PC-9 (cell line): ENCODE results near the gene SAYSD1. TPM values are rescaled to one million over a fixed set of nuclear protein-coding genes. Genes with fewer than 3 reads are reported as not detected.

ENCODE experiments used
- BruUV-seq: library from RNA; stranded (reverse); fragments of 400-500 nt; replicated peaks from 2 replicates; lab custom pipeline; 2021; lab: Mats Ljungman, UMichigan
- CTCF ChIA-PET: fragments of 300-600 bp; sonication (Branson Sonifier 250); formaldehyde crosslinking; loops from one replicate; lab custom pipeline; 2022; ENCODE audit warnings: antibody characterized with exemption; lab: Charles Lee
- POLR2A ChIA-PET: fragments of 300-600 bp; sonication (Branson Sonifier 250); formaldehyde crosslinking; loops from one replicate; lab custom pipeline; 2022; ENCODE audit warnings: antibody characterized with exemption; ENCODE audit not compliant: unreplicated experiment; lab: Charles Lee
- DNase-seq, 2 experiments: peaks; one replicate each; pipeline versions ENCODE4 v3.0.0 to v3.0.0-alpha.2; 2015 to 2022; ENCODE audit warnings: mixed read lengths in 1 of 2
- H2AFZ ChIP-seq: fragments of 200-600 bp; sonication (generic); 2 replicates; pipeline ENCODE4 v1.8.1; 2017; ENCODE audit warnings: antibody characterized with exemption
- H3F3A ChIP-seq: fragments of 200-600 bp; sonication (generic); 2 replicates; pipeline ENCODE4 v1.8.1; 2017; ENCODE audit warnings: antibody characterized with exemption, mild to moderate bottlenecking, low read depth; ENCODE audit not compliant: insufficient read depth
- H3K27ac ChIP-seq: fragments of 200-600 bp; sonication (generic); 2 replicates; pipeline ENCODE4 v1.6.1; 2016; ENCODE audit warnings: mixed run types
- H3K27me3 ChIP-seq: fragments of 200-600 bp; sonication (generic); 2 replicates; pipeline ENCODE4 v1.6.1; 2016; ENCODE audit warnings: low read depth, mixed run types; ENCODE audit not compliant: insufficient read depth
- H3K36me3 ChIP-seq: fragments of 200-600 bp; sonication (generic); 2 replicates; pipeline ENCODE4 v1.6.1; 2016; ENCODE audit warnings: low read depth, mixed run types
- H3K4me1 ChIP-seq: fragments of 200-600 bp; sonication (generic); replicated peaks from 2 replicates; pipeline ENCODE4 v1.6.1; 2016; ENCODE audit warnings: mixed run types; ENCODE audit not compliant: insufficient read depth
- H3K4me2 ChIP-seq: fragments of 200-600 bp; sonication (generic); 2 replicates; pipeline ENCODE4 v1.6.1; 2017; ENCODE audit warnings: mixed run types
- H3K4me3 ChIP-seq: fragments of 200-600 bp; sonication (generic); 2 replicates; pipeline ENCODE4 v1.6.1; 2016; ENCODE audit warnings: mixed run types
- H3K79me2 ChIP-seq: fragments of 200-600 bp; sonication (generic); 2 replicates; pipeline ENCODE4 v1.6.1; 2017; ENCODE audit warnings: low read depth, mixed run types
- H3K9me2 ChIP-seq: fragments of 200-600 bp; sonication (generic); 2 replicates; pipeline ENCODE4 v1.8.1; 2017; ENCODE audit warnings: mild to moderate bottlenecking; ENCODE audit not compliant: insufficient read depth
- H3K9me3 ChIP-seq: fragments of 200-600 bp; sonication (generic); 2 replicates; pipeline ENCODE4 v1.8.1; 2016; ENCODE audit warnings: low read depth; ENCODE audit not compliant: insufficient read depth
- H4K20me1 ChIP-seq: fragments of 200-600 bp; sonication (generic); 2 replicates; pipeline ENCODE4 v1.8.1; 2017; ENCODE audit not compliant: insufficient read depth
- CTCF ChIP-seq: fragments of 200-600 bp; sonication (generic); conservative IDR thresholded peaks from 2 replicates; pipeline ENCODE4 v1.6.1; 2017; ENCODE audit warnings: mixed run types, antibody characterized with exemption, mild to moderate bottlenecking, moderate library complexity
- EZH2 ChIP-seq: fragments of 200-600 bp; sonication (generic); IDR thresholded peaks from 2 replicates; pipeline ENCODE4 v1.8.0; 2017; ENCODE audit warnings: antibody characterized with exemption, low read depth
- intact Hi-C: fragments of 100-400 bp; cut with micrococcal nuclease; formaldehyde crosslinking; loops from one replicate; pipeline ENCODE4 v1.10.0; 2022; ENCODE audit not compliant: unreplicated experiment
- total RNA-seq: library from RNA; stranded (reverse); gene quantifications from 2 replicates; pipeline ENCODE4 v1.2.3, GENCODE V29; 2021

Gene SAYSD1
- total RNA-seq, 1 experiment from 2014 or later, result 12.2 TPM

- DNase-seq, result no peak
- Histone ChIP-seq H3K4me3 (no peak overlapping the region), H2AFZ (no peak overlapping the region), H4K20me1 (no peaks in the 10 kb centered on the region), H3K36me3 (no peaks in the 10 kb centered on the region), H3K27me3 (no peaks in the 10 kb centered on the region), H3K4me1 (no peaks in the 10 kb centered on the region), H3K9me3 (no peaks in the 10 kb centered on the region), H3K27ac (no peak overlapping the region), H3K79me2 (no peaks in the 10 kb centered on the region), H3K4me2 (no peak overlapping the region), H3F3A (no peaks in the 10 kb centered on the region), H3K9me2 (no peaks in the 10 kb centered on the region)
- intact Hi-C loops, result no loop called here
- POLR2A ChIA-PET, result no interaction called here
- BruUV-seq, result no TSS peak
- CTCF ChIA-PET, result no interaction called here
- no peak for TF ChIP-seq EZH2
- TF ChIP-seq CTCF, result no peak
Measured at GRCh38 chr6:39107641-39108040, 7.3 kb downstream of the SAYSD1 start.

- DNase-seq, result no peak
- intact Hi-C loops, result no loop called here
- CTCF ChIA-PET, result no interaction called here
Measured at GRCh38 chr6:39107034-39107433, 8.0 kb downstream of the SAYSD1 start.

GRCh38 chr6:39104528-39104927 is 10.5 kb downstream of the SAYSD1 start:
- H3K9me3 ChIP-seq, result no peaks in the 10 kb centered on the region
- no peaks in the 10 kb centered on the region for H3K79me2 ChIP-seq
- no peaks in the 10 kb centered on the region for H3F3A ChIP-seq
- H3K4me2 ChIP-seq, result no peak overlapping the region
- H4K20me1 ChIP-seq, result no peaks in the 10 kb centered on the region; the same call in 1 of the 2 replicates
- H3K9me2 ChIP-seq, result no peaks in the 10 kb centered on the region
- no peaks in the 10 kb centered on the region for H3K27me3 ChIP-seq
- H3K27ac ChIP-seq, result no peak overlapping the region
- no peak for DNase-seq
- TF ChIP-seq CTCF (no peak), EZH2 (no peak)
- H3K4me3 ChIP-seq, result no peak overlapping the region
- intact Hi-C loops, result no loop called here
- H2AFZ ChIP-seq, result no peak overlapping the region
- ChIA-PET CTCF (no interaction called here), POLR2A (no interaction called here)
- no peaks in the 10 kb centered on the region for H3K4me1 ChIP-seq
- H3K36me3 ChIP-seq, result no peaks in the 10 kb centered on the region
- BruUV-seq, result no TSS peak

More at GRCh38 chr6:39107034-39107433, 8.0 kb downstream of the SAYSD1 start:
- no peaks in the 10 kb centered on the region for H3K79me2 ChIP-seq
- TF ChIP-seq CTCF (no peak), EZH2 (no peak)
- no peaks in the 10 kb centered on the region for H3F3A ChIP-seq
- no peak overlapping the region for H3K27ac ChIP-seq
- H3K27me3 ChIP-seq, result no peaks in the 10 kb centered on the region
- BruUV-seq, result no TSS peak
- no peak overlapping the region for H3K4me3 ChIP-seq
- no peaks in the 10 kb centered on the region for H3K9me2 ChIP-seq
- no peak overlapping the region for H3K4me2 ChIP-seq
- POLR2A ChIA-PET, result no interaction called here
- H4K20me1 ChIP-seq, result no peaks in the 10 kb centered on the region
- no peaks in the 10 kb centered on the region for H3K9me3 ChIP-seq
- no peaks in the 10 kb centered on the region for H3K36me3 ChIP-seq
- H2AFZ ChIP-seq, result no peak overlapping the region
- no peaks in the 10 kb centered on the region for H3K4me1 ChIP-seq
